GM23338 (cell line): Measurements from ENCODE around the gene BANK1.

Source experiments
- CREB1 ChIP-seq: fragments of 250-450 bp; sonication (Bioruptor Pico); IDR thresholded peaks from 2 replicates; pipeline ENCODE4 v1.5.0; 2020; ENCODE audit warnings: low read depth, mild to moderate bottlenecking, moderate library complexity
- CTCF ChIP-seq, 2 experiments: fragments of 200-600 bp in 1 of 2; sonication (generic) in 1 of 2; conservative IDR thresholded peaks; 2 replicates each; pipeline versions ENCODE4 v1.5.1 to v1.6.1; 2016 to 2017; ENCODE audit warnings: antibody characterized with exemption in 2 of 2, low read depth in 2 of 2, mild to moderate bottlenecking in 2 of 2, moderate library complexity in 1 of 2
- ETS1 ChIP-seq: IDR thresholded peaks from 2 replicates; pipeline ENCODE4 v1.6.1; 2016; ENCODE audit warnings: antibody characterized with exemption
- EZH2 ChIP-seq: fragments of 200-600 bp; sonication (generic); IDR thresholded peaks from one replicate; pipeline ENCODE4 v1.8.0; 2017; ENCODE audit warnings: antibody characterized with exemption, mild to moderate bottlenecking, low read depth; ENCODE audit not compliant: unreplicated experiment
- EZH2phosphoT487 ChIP-seq: fragments of 200-600 bp; sonication (generic); IDR thresholded peaks from one replicate; pipeline ENCODE4 v1.8.1; 2018; ENCODE audit warnings: antibody characterized with exemption; ENCODE audit not compliant: unreplicated experiment
- ZNF114 ChIP-seq: fragments of 250-450 bp; sonication (Bioruptor Pico); IDR thresholded peaks from 2 replicates; pipeline ENCODE4 v1.5.0; 2020; ENCODE audit warnings: mild to moderate bottlenecking, moderate library complexity
- TF ChIP-seq, protein P1 (sequence below): IDR thresholded peaks from one replicate; pipeline ENCODE4 v1.6.1; 2018; ENCODE audit warnings: antibody characterized with exemption; ENCODE audit not compliant: unreplicated experiment

DNA sequence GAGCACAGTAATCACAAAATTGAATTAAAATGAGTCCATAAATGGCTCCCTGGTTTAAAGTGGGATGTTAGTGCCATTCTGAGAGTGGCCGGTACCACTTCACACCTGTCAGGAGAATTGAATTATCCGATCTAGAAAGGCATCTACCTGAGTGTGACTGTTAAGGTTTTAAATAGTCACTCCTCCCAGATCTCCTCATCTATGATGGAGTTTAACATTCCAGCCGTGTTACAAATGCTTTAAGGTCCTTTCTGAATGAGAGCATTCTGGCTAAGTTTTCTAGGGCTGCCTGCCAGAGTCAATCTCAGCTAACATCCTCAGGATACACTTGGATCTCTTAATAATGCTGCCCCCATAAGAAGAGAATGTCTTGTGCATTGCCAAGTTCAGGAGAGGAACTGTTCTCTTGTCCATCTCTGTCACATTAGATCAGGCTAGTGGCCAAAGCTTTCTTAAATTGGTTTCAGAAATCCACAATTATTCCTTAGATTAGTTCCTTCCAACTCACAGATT lies 323.6 kb downstream of the BANK1 start:
- TF ChIP-seq CTCF (conservative IDR thresholded peaks at IDR 0.05; ENCODE audit: low read depth in 2 of 2) (no peak), EZH2 (no peak), EZH2phosphoT487 (no peak), ZNF114 (CRISPR knock-in tag) (no peak), CREB1 (CRISPR knock-in tag) (no peak), ETS1 (no peak)
- TF ChIP-seq, protein P1, sequence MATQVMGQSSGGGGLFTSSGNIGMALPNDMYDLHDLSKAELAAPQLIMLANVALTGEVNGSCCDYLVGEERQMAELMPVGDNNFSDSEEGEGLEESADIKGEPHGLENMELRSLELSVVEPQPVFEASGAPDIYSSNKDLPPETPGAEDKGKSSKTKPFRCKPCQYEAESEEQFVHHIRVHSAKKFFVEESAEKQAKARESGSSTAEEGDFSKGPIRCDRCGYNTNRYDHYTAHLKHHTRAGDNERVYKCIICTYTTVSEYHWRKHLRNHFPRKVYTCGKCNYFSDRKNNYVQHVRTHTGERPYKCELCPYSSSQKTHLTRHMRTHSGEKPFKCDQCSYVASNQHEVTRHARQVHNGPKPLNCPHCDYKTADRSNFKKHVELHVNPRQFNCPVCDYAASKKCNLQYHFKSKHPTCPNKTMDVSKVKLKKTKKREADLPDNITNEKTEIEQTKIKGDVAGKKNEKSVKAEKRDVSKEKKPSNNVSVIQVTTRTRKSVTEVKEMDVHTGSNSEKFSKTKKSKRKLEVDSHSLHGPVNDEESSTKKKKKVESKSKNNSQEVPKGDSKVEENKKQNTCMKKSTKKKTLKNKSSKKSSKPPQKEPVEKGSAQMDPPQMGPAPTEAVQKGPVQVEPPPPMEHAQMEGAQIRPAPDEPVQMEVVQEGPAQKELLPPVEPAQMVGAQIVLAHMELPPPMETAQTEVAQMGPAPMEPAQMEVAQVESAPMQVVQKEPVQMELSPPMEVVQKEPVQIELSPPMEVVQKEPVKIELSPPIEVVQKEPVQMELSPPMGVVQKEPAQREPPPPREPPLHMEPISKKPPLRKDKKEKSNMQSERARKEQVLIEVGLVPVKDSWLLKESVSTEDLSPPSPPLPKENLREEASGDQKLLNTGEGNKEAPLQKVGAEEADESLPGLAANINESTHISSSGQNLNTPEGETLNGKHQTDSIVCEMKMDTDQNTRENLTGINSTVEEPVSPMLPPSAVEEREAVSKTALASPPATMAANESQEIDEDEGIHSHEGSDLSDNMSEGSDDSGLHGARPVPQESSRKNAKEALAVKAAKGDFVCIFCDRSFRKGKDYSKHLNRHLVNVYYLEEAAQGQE, result no peak
